ENCODE measurements around the gene TMEM39A. TPM values are rescaled to one million over a fixed set of nuclear protein-coding genes. Genes with fewer than 3 reads are reported as not detected.
A peak's percentile ranks its signal among the peaks of the same experiment; 100 is the strongest.

TMEM39A gene
- total RNA-seq, 1 donor from 2014 or later, result 55.7 TPM

DNA sequence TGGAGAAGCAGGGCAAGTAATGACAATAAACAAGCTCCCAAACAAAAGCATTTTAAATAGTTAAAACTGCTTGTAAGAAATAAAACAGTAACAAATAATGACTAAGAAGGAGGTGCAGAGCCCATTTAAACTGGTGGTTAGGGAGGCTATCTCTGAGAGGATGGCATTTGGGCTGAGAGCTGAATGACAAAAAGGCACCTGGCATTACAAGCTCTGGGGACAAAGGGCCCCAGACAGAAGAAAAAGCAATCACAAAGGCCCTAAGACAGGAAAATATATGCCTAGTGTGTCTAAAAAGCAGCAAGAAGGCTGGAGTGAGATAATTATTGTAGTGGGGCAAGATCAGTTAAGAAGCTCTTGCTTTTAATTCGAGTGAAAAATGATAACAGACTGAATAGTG lies 9.6 kb downstream of the TMEM39A start:
- DNase-seq, result no peak

DNA sequence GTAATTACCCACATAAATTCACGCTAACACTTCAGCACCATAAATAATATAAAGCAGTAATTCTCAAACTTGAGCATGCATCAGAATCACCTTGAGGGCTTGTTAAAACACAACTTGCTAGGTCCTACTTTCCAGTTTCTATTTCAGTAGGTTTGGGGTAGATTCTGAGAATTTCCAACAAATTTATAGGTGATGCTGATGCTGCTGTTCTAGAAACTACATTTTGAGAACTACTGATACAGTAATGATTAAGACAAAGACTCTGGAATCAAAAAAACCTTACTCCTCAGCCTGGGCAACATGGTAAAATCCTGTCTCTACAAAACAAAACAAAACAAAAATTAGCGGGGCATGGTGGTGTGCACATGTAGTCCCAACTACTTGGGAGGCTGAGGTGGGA lies 18.8 kb downstream of the TMEM39A start:
- no peak for DNase-seq

DNA sequence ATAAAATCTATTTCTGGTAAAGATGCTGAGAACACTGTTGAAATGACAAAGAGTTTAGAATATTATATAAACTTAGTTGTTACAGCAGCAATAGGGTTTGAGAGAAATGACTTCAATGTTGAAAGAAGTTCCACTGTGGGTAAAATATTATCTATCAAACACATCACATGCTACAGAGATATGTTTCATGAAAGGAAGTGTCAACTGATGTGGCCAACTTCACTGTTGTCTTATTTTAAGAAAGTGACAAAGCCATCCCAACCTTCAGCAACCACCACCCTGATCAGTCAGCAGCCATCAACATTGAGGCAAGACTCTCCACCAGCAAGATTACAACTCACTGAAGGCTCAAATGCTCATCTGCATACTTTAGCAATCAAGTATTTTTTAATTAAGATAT lies 20.2 kb downstream of the TMEM39A start:
- DNase-seq, result no peak

DNA sequence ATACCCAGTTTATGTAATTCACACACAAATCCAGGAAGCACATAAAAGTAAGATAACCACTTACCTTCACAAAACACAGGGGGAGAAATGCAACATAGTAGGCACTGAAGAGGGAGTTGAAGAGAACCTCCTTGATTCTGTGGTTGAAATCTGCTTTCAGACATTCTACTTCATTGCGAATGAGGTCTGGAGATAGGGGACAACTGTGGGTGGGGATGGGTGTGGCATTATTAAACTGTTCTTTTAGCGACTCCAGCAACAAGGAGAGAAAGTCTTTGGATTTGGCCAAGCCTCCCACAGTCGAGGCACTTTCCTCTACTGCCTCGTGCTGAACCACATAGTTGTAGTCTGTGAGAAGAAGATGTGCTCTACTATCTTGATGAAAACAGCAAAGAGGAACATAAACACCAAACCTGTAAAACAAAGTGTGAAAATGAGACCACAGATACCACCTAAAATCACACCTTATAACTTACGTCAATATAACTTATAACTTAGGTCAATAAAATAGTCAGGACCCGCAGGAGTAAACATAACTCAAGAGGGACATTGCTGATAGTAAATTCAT lies 25.6 kb downstream of the TMEM39A start:
- no peak for DNase-seq

DNA sequence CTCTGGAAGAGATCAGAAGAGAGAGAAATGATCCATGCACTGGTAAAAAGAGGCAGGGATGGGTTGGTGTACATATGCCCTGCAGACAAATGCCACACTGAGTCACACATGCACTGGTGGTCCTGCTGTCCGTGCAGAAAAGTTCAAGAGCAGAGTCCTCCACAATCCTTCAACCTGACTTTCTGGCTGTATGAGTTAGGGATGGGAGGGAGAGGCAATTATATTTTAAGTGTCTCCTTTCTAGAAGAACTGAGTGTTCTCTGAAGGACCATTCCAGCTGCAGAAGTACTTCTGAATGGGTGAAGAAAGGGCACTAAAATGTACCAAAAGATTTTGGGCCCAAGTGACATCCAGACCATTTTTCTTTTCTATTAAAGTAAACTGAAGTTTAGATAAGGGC lies 26.4 kb downstream of the TMEM39A start:
- no peak for DNase-seq

DNA sequence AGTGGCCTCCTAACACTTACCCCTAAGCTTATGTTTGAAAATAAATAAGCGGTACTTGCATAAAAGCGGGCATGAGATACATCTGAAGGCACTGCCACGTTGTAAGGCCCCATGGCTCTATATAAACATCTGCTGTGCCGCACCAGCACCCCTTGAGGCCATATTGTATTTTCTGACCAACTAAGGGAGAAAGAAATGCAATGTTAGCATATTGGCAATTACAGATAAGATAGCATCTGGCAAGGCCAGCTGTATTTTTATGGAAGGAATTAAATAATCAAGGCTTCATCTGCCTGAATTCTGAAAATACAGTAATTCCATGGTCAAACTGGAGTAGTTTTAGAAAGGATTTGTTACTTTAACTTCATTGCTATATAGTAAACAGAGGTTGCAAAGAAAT lies 28.7 kb downstream of the TMEM39A start:
- no peak for DNase-seq

DNA sequence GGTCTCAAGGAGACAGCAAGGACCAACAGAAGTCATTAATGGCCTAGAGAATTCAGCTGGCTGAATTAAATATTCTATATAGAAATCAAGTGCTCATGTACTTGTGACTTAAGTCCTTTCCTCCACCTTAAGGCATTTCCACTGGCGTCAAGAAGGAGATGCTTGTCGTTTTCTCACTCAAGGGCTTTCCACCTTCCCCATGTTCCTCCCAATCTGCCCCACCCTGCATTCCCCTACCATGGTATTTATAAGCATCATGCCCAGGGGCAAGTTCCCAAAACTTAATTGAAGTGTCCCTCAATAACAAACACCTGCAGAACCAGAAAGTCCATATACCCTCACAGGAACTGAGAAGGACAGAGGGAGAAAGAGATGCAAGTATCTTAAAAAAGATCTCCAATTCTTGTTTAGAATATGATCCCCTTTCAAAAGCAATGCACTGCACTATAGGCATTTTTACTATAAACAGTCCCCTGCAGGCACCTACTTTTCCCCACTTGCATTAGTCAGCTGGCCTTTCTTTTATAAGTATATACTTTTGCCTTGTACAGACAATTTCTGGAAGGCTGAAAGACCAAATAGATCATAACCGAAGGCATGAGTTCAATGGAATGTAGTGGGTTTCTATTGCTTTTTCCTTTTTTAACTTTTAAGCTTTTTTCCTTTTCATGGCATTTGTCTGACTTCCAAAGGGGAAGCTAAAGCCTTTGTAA lies 29.6 kb downstream of the TMEM39A start:
- no peak for DNase-seq

DNA sequence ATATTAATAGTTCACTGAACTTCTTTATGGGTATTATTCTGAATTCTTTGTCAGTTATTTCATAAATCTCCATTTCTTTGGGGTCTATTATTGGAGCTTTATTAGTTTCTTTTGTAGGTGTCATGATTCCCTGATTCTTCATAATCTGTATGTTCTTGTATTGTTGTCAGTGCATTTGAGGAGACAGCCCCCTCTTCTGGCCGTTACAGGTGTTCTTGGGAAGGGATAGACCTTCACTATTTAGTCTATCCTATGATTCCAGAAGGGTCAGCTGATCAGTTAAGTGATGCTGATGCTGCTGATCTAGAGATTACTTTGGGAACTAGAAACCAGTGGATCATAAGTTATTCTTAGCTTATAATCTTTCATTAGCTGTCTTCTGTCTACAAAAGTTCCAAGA lies 34.9 kb downstream of the TMEM39A start:
- no peak for DNase-seq

DNA sequence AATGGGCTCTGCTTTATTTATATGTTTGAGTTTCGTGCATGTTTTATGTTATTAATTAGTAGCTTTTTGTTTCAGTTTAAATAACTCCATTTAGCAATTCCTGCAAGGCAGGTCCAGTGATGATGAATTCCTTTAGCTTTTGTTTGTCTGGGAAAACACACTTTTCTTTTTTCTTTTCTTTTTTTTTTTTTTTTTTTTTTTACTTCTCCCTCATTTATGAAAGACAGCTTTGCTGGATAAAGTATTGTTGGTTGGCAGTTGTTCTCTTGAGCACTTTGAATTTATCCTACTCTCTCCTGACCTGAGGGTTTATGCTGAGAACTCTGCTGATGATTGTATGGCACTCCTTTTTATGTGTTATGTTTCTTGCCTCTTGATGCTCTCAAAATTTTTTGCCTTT lies 35.7 kb downstream of the TMEM39A start:
- DNase-seq, result peak; percentile 11

DNA sequence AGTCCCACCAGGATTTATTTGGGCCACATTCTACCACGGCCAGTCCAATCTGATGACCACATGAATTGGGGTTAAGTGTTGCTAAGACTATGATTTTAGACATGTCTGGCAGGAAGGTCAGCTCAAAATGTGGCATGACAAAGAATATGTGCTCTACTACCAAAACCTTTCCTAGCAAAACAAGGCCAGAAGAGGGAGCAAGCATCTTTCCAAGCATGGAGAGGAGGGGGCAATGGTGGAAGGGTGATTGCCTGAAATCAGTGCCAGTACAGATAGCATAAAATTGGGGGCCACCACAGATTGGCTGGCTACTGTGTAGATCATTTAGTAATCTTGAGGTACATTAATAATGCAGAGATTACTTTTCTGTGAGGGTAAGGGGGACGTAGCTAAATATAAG lies 43.2 kb downstream of the TMEM39A start:
- no peak for DNase-seq

DNA sequence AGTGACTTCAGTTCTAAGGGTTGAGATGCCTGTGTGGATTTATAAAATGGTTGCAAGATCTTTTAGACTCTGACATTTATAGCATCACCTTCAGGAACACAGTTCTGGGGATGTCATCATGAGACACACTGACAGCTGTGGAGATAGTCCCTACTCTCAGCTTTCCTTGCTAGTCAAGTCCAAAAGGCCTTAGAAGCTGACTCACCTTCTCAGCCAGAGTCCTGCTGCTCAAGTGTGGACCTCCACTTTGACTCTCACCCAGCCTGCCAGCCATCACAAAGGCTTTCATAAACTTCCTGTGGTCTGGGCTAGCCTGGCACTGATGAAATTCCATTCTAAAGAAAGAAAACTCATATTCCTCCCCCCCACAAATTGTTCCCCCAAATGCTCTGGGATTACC lies 44.8 kb downstream of the TMEM39A start:
- DNase-seq, result no peak

DNA sequence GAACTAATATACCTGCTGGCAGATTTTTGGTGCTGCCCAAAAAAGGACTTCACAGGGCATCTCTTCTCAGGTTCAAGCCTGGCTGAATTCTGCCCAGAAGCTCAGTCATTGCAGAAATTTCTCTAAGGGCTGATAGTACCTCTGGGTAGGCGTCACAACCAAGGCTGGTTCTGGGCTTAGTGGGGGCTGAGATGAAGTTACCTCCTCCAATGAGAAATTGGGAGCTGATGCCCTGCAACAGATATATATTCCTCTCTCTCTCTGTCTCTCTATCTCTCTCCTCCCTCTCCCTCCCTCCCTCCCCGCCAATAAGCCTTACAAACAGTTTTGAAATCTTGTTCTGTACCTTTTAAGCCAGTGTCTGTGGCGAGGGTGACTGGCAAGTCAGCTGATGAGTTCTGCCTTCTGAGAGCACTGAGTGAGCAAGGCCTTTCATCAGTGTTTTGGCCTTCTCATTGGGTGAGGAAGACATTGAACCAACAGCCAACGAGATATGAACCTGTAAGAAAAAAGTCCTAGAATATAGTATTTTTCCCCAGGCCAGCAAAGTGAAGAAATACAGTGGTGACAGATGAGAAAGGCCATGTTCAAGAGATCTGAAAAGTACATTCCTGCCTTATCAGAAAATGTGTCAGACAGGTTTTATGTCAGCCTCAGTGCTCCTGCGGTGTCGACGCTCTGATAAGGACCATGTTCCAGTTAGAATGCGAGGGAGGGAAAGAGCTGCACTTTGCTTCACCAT lies 45.5 kb downstream of the TMEM39A start:
- no peak for DNase-seq

DNA sequence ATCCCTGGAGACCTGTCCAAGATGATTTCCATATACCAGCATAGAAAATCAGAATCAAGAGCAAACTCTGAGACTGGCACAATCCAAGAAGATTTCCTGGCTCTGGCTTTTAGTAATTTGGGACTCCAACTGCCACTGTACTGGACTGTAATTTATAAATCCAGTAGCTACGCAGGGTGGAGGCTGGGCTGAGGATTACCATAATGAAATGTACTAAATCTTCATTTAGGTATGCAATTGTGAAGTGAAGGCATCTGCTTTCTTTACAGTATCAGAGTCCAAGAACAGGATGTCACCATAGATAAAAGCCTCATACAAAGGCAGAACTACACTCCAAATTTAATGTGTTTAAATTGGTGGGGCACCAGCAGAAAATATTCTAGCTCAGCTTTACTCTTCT lies 46.5 kb downstream of the TMEM39A start:
- DNase-seq, result no peak

DNA sequence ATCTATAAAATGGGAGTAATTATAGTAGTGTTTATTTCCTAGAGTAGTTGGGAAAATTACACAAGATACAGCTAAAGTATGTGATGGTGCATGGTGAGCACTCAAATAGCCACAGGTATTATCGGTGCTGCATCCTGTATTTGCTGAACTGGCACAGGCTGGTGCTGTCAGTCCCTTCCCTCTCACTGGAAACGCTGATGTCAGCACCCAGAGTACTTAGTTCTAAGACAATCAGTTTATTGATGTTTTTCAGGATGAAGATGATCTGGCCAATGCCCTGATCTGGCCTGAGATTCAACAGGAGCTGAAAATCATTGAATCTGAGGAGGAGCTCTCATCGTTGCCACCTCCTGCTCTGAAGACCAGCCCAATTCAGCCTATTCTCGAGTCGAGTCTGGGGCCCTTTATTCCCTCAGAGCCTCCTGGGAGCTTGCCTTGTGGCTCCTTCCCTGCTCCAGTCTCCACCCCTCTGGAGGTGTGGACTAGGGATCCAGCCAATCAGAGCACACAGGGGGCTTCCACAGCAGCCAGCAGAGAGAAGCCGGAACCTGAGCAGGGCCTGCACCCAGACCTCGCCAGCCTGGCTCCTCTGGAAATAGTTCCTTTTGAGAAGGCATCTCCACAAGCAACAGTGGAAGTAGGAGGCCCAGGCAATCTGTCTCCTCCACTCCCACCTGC lies 49.7 kb downstream of the TMEM39A start:
- DNase-seq, result no peak

DNA sequence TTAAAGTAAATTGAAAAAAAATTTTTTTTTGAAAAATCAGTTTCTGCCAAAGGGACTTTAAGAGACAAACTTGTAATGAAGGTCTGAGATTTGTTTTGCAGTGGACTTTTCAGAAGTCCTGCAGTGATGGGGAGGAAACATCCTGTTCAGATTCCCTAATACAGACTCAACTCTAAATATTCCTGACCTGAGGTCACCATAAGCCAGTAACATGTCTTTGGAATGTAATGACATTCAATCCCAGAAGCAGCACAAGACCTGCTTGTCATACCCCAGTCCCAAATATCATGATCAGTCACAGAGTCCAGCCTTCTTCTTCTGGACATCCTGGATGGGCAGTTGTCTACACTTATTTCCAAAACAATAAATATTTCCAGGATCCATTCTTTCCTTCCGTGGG lies 53.6 kb downstream of the TMEM39A start:
- DNase-seq, result no peak

DNA sequence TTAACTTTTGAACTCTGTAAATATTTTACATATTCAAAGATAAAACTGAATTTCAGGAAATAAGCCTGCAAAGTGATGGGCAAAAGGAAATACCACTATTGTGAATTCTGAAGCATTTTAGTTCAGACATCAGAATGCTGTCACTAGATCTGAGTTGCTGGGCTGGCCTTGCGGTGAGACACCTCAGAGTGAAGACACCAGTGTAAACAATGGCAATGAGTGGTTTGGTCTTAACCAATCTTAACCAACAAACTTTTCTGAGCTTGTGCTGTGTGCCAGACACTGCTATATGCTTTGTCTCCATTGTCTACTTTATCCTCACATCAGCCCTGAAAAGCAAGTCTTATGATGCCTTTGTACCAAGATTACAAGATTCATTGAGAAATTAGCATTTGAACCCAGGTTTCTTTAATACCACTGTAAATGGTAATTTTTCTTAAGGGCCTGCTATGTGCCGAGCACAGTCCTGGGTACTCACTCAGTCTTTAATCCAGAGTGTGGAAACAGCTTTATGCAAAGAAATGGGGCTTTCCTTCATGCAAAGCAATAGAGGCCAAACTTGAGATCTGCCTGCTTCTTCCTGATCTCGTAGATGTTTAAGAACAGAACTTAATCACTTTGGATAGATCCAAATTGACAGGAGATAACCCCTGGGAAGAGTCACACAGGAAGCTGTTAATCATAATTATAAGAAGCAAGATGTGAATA lies 55.0 kb downstream of the TMEM39A start:
- DNase-seq, result no peak

DNA sequence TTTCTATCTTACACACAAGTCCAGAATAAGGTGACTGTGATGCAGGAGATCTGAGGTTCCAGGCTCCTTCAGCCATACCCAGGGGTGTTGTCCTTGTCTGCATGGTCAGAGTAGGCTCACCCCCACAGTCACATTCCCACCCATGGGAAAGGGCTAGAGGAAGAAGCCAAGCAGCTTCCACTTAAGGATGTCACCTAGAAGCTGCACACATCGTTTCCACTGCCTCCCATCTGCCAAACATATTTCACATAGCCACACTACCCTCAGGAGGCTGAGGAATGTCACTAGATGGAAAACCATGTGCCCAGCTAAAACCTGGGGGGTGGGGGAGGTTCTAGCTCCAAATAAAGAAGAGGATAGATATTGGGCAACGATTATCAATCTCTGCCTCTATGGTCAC lies 58.1 kb downstream of the TMEM39A start:
- no peak for DNase-seq

DNA sequence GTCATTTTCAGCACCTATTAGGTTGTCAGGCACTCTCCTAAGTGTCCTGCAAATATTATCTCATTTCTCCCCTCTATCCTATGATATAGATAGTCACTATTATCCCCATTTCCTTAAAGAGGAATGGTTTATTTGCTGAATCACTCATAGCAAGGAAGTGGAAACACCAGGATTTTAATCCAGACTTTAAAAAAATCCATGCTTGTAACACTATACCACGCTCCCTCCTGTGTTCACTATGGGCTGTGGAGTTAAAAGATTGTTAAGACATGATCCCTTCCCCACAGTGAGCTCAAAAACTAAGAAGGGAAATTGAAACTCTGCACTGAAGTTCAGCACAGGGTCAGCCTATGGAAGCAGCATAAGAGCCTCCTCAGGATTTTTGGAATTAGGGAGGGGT lies 60.2 kb downstream of the TMEM39A start:
- no peak for DNase-seq

DNA sequence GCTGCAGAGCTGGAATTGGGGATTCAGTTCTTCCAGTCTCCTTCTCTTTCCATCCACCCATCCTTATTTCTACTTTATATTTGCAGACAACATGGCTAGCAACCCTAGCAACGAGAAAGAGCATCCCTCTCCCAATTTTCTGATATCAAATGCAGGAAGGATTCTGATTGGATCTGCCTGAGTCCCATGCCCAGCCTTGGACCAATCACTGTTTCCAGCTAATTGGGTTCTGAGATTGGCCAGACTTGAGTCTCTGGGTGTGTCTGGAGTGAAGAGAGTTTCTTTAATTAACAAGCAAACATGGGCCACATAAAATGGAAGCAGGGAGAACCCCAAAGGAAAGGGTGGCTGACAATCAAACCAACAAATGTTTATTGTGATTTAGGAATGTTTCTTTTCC lies 60.6 kb downstream of the TMEM39A start:
- no peak for DNase-seq

DNA sequence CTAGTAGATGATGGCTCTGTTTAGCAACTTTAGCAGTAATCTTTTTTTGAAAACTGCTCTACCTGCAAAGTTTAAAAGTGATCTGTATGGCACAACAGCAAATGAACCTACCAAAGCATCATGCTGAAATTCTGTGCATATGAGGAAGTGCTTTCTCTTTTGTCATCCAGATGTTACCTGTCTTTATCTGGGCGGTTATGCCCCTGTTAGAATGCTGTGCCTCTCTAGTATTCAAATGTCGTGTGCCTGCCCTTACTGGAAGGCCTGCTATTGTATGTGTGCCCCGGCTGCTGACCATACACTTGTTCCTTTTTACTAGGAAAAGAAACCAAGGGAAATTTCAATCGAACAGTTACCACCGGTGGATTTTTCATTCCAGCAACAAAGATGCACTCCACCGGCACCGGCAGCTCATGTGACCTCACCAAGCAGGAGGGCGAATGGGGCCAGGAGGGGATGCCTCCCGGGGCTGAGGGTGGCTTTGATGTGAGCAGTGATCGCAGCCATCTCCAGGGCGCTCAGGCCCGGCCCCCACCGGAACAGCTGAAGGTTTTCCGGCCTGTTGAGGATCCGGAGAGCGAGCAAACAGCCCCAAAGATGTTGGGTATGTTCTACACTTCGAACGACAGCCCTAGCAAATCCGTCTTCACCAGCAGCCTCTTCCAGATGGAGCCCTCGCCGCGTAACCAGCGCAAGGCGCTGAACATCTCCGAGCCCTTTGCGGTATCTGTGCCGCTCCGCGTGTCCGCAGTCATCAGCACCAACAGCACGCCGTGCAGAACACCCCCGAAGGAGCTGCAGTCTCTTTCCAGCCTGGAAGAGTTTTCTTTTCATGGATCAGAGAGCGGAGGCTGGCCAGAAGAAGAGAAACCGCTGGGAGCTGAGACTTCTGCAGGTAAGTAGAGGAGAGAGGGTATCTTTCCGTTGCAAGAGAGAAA lies 61.6 kb downstream of the TMEM39A start:
- no peak for DNase-seq

DNA sequence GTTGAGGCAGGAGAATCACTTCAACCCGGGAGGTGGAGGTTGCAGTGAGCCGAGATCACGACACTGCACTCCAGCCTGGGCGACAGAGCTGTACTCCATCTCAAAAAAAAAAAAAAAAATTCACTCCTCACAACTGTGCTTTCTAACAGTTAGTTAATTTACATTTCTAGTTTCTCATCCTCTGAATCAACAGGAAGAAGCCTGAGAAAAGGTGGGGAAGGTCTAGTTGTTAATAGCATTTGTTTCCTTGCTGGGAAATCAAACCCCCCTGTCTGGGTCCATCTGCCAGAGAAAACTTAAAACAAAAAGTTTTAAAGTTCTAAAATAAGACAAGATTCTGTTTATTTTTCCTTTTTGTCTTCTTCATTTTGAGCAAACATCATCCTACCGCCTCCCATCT lies 62.3 kb downstream of the TMEM39A start:
- no peak for DNase-seq

All from tongue (tissue), 2 donors.